Measurements from ENCODE around the gene NAA25. TPM values are rescaled to one million over a fixed set of nuclear protein-coding genes. Genes with fewer than 3 reads are reported as not detected.

Gene NAA25
- total and polyA plus RNA-seq, 2 of the 4 experiments (the other 2 are of a cell fraction): 10.3 to 25.5 TPM

DNA sequence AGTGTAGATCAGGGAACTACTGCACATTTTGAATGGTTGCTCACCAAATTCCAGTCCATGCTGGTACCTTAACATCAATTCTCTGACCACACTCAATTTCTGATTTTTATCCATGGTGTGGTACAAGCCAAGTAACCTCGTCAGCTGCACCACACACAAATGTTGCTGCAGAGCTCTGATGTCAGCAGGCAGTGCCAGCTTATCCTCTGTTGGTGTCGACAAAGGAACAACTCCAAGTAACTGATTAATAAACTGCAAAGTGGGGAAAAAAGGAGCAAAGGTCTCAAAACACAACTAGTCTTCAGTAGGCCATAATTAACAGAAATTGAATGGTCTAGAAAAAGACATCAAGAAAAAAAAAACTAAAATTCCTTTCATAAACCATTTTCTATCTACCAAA lies 47.4 kb downstream of the NAA25 start:
- in situ Hi-C loops (cut with MboI; ENCODE audit: low sequenced_read_pairs) (no loop called here), dilution Hi-C loops (cut with HindIII; ENCODE audit: low sequenced_read_pairs, unreplicated experiment) (no loop called here), intact Hi-C loops (cut with micrococcal nuclease) (no loop called here)
- Histone ChIP-seq H3K18ac (ENCODE audit: low read depth, low read length) (no peak overlapping the region), H3K4me2 (ENCODE audit: low read depth, low read length) (no peak overlapping the region), H2BK15ac (ENCODE audit: low read depth, low read length) (no peak overlapping the region), H2BK5ac (ENCODE audit: low read depth, low read length, poor library complexity, severe bottlenecking) (no peak overlapping the region), H4K5ac (ENCODE audit: low read depth, low read length) (no peak overlapping the region), H3K14ac (replicated peaks; ENCODE audit: low read depth, low read length) (no peak overlapping the region), H3K27me3 (ENCODE audit: control insufficient read depth, insufficient read depth, low read length) (no peaks in the 10 kb centered on the region), H4K8ac (ENCODE audit: low read depth in 2 of 2, low read length in 2 of 2) (no peak overlapping the region), H3K9ac (ENCODE audit: low read depth, low read length) (no peak overlapping the region), H3K9me1 (ENCODE audit: insufficient read depth, low read length) (no peaks in the 10 kb centered on the region), H4K20me1 (ENCODE audit: insufficient read depth, low read length) (no peaks in the 10 kb centered on the region), H3K4ac (ENCODE audit: low read depth, low read length) (no peak overlapping the region), H3K23ac (ENCODE audit: low read depth, low read length) (no peak overlapping the region), H3K27ac (ENCODE audit: insufficient read depth, low read length) (no peak overlapping the region), H3K9me3 (ENCODE audit: control insufficient read depth, insufficient read depth, low read length) (no peaks in the 10 kb centered on the region), H4K91ac (ENCODE audit: insufficient read depth, low read depth, low read length) (no peak overlapping the region), H3K79me1 (ENCODE audit: low read depth in 1 of 2, low read length in 2 of 2) (peaks cover 0 to 10% of the 10 kb centered on the region in 2 experiments; a peak in 2 of 4 replicates), H2BK120ac (ENCODE audit: low read depth, low read length) (no peak overlapping the region), H3K36me3 (ENCODE audit: control insufficient read depth, insufficient read depth, low read length) (peaks cover 39% of the 10 kb centered on the region), H2BK20ac (ENCODE audit: low read depth, low read length) (no peak overlapping the region), H2AFZ (replicated peaks; ENCODE audit: low read length, poor library complexity) (no peak overlapping the region), H3K4me3 (ENCODE audit: insufficient read depth, low read depth, low read length) (no peak overlapping the region), H3K4me1 (ENCODE audit: control insufficient read depth, insufficient read depth, low read length) (no peaks in the 10 kb centered on the region), H2AK9ac (replicated peaks; ENCODE audit: low read depth, low read length, poor library complexity) (no peak overlapping the region), H2AK5ac (ENCODE audit: low read depth, low read length) (no peak overlapping the region), H3K56ac (ENCODE audit: extremely low read depth, insufficient read depth, low read length) (no peak overlapping the region)
- ChIA-PET CTCF (interaction anchor here (0.8 kb wide), 1 partner anchor 10 kb away, joined by 3 read pairs; no protein-coding TSS in a partner anchor), POLR2A (ENCODE audit: unreplicated experiment) (no interaction called here)
- no peak for ATAC-seq (ENCODE audit: low read depth)
- DNase-seq: no peak
- BruUV-seq (replicated peaks): no TSS peak
- TF ChIP-seq, protein P1, sequence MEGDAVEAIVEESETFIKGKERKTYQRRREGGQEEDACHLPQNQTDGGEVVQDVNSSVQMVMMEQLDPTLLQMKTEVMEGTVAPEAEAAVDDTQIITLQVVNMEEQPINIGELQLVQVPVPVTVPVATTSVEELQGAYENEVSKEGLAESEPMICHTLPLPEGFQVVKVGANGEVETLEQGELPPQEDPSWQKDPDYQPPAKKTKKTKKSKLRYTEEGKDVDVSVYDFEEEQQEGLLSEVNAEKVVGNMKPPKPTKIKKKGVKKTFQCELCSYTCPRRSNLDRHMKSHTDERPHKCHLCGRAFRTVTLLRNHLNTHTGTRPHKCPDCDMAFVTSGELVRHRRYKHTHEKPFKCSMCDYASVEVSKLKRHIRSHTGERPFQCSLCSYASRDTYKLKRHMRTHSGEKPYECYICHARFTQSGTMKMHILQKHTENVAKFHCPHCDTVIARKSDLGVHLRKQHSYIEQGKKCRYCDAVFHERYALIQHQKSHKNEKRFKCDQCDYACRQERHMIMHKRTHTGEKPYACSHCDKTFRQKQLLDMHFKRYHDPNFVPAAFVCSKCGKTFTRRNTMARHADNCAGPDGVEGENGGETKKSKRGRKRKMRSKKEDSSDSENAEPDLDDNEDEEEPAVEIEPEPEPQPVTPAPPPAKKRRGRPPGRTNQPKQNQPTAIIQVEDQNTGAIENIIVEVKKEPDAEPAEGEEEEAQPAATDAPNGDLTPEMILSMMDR (conservative IDR thresholded peaks at IDR 0.05; ENCODE audit: low read depth, low read length): no peak
- TF ChIP-seq CHD1 (IDR thresholded peaks at IDR 0.05; ENCODE audit: low read depth, low read length): no peak
- no peak for TF ChIP-seq MAZ (IDR thresholded peaks at IDR 0.05; ENCODE audit: borderline replicate concordance, low read depth, low read length)
- no peak for TF ChIP-seq RAD21 (IDR thresholded peaks at IDR 0.05; ENCODE audit: low read length)
- TF ChIP-seq RFX5 (IDR thresholded peaks at IDR 0.05; ENCODE audit: low read depth, low read length): no peak
- no peak for TF ChIP-seq BHLHE40 (IDR thresholded peaks at IDR 0.05; ENCODE audit: low read depth, low read length)
- WGBS, 2 experiments (ENCODE audit: extremely low coverage in 2 of 2, insufficient read length in 1 of 2): no CpG with 5 or more reads among the region's 2 CpGs

Data from IMR-90 (cell line).